Measurements from ENCODE around the gene METAP2. TPM values are rescaled to one million over a fixed set of nuclear protein-coding genes. Genes with fewer than 3 reads are reported as not detected.

Gene METAP2
- total RNA-seq, 2 donors from 2014 or later: 49.5 to 53.8 TPM

- DNase-seq: no peak
- Histone ChIP-seq H3K4me3 (no peak overlapping the region), H3K9me3 (no peaks in the 10 kb centered on the region), H3K27me3 (no peaks in the 10 kb centered on the region), H3K27ac (no peak overlapping the region), H3K36me3 (peaks cover 4% of the 10 kb centered on the region), H3K9ac (ENCODE audit: low read depth in 2 of 2, low read length in 2 of 2) (no peak overlapping the region), H3K4me1 (no peaks in the 10 kb centered on the region)
- no peak for TF ChIP-seq CTCF (IDR thresholded peaks at IDR 0.05)
- intact Hi-C loops (cut with DNase I): no loop called here
Observed at GRCh38 chr12:95494888-95495287, 20.9 kb downstream of the METAP2 start.

GRCh38 chr12:95495433-95495832, 21.5 kb downstream of the METAP2 start:
- H3K9ac ChIP-seq (ENCODE audit: low read depth in 2 of 2, low read length in 2 of 2): no peak overlapping the region
- no peak overlapping the region for H3K27ac ChIP-seq
- H3K9me3 ChIP-seq: no peaks in the 10 kb centered on the region
- no peak overlapping the region for H3K4me3 ChIP-seq
- H3K4me1 ChIP-seq: no peaks in the 10 kb centered on the region
- TF ChIP-seq CTCF (IDR thresholded peaks at IDR 0.05): no peak
- no peaks in the 10 kb centered on the region for H3K27me3 ChIP-seq
- DNase-seq: no peak
- H3K36me3 ChIP-seq: peaks cover 4% of the 10 kb centered on the region
- intact Hi-C loops (cut with DNase I): no loop called here

- TF ChIP-seq CTCF (IDR thresholded peaks at IDR 0.05): no peak
- no peak overlapping the region for H3K27ac ChIP-seq
- peaks cover 4% of the 10 kb centered on the region for H3K36me3 ChIP-seq
- no peak for DNase-seq
- no peaks in the 10 kb centered on the region for H3K9me3 ChIP-seq
- H3K27me3 ChIP-seq: no peaks in the 10 kb centered on the region
- no peak overlapping the region for H3K4me3 ChIP-seq
- intact Hi-C loops (cut with DNase I): no loop called here
- H3K4me1 ChIP-seq: no peaks in the 10 kb centered on the region
- no peak overlapping the region for H3K9ac ChIP-seq (ENCODE audit: low read depth in 2 of 2, low read length in 2 of 2)
Observed at GRCh38 chr12:95497031-95497430, 23.1 kb downstream of the METAP2 start.

GRCh38 chr12:95498968-95499367, 25.0 kb downstream of the METAP2 start:
- no peaks in the 10 kb centered on the region for H3K4me1 ChIP-seq
- H3K9ac ChIP-seq (ENCODE audit: low read depth in 2 of 2, low read length in 2 of 2): no peak overlapping the region
- DNase-seq: no peak
- H3K4me3 ChIP-seq: no peak overlapping the region
- H3K27me3 ChIP-seq: no peaks in the 10 kb centered on the region
- H3K9me3 ChIP-seq: no peaks in the 10 kb centered on the region
- no peak for TF ChIP-seq CTCF (IDR thresholded peaks at IDR 0.05)
- intact Hi-C loops (cut with DNase I): no loop called here
- peaks cover 11% of the 10 kb centered on the region for H3K36me3 ChIP-seq
- H3K27ac ChIP-seq: no peak overlapping the region

GRCh38 chr12:95499772-95500171, 25.8 kb downstream of the METAP2 start:
- no peak overlapping the region for H3K9ac ChIP-seq (ENCODE audit: low read depth in 2 of 2, low read length in 2 of 2)
- no peak overlapping the region for H3K27ac ChIP-seq
- H3K36me3 ChIP-seq: peaks cover 17% of the 10 kb centered on the region
- H3K4me3 ChIP-seq: no peak overlapping the region
- no peaks in the 10 kb centered on the region for H3K9me3 ChIP-seq
- no peak for DNase-seq
- H3K4me1 ChIP-seq: no peaks in the 10 kb centered on the region
- intact Hi-C loops (cut with DNase I): no loop called here
- TF ChIP-seq CTCF (IDR thresholded peaks at IDR 0.05): no peak
- H3K27me3 ChIP-seq: no peaks in the 10 kb centered on the region

GRCh38 chr12:95504140-95504539, 30.2 kb downstream of the METAP2 start:
- no peaks in the 10 kb centered on the region for H3K27me3 ChIP-seq
- no peak overlapping the region for H3K9ac ChIP-seq (ENCODE audit: low read depth in 2 of 2, low read length in 2 of 2)
- no peak for TF ChIP-seq CTCF (IDR thresholded peaks at IDR 0.05)
- no peaks in the 10 kb centered on the region for H3K9me3 ChIP-seq
- H3K27ac ChIP-seq: no peak overlapping the region
- DNase-seq: no peak
- H3K4me1 ChIP-seq: no peaks in the 10 kb centered on the region
- H3K4me3 ChIP-seq: no peak overlapping the region
- H3K36me3 ChIP-seq: peaks cover 12% of the 10 kb centered on the region
- intact Hi-C loops (cut with DNase I): no loop called here

Data from colonic mucosa (tissue), 4 donors.